Activated T-cell treated with anti-CD3 and anti-CD28 coated beads for 48 hours (primary cell): ENCODE measurements around the gene CHORDC1.
"Not testable (repeated sequence)": the region's sequence is repeated elsewhere in the genome, so short reads cannot be mapped to it uniquely, and the experiment has no call there.

Source experiments
- DNase-seq: peaks from one replicate; pipeline ENCODE4 v3.0.0-alpha.2; 2020; ENCODE audit warnings: low read depth

The CHORDC1 gene

GRCh38 chr11:90222459-90223247 is at the start of gene CHORDC1:
CHORDC1 (minus strand) TSS chr11:90223049; CDS start chr11:90222954, 95 bp downstream.
- DNase-seq = peak; percentile 90

GRCh38 chr11:90257158-90257525 is 34.3 kb upstream of the CHORDC1 start:
- no peak for DNase-seq

GRCh38 chr11:90256404-90257157 is 33.7 kb upstream of the CHORDC1 start:
- DNase-seq = no peak

- DNase-seq = no peak
These were observed 31.2 kb upstream of the CHORDC1 start for GRCh38 chr11:90254065-90254464.

- DNase-seq = no peak
These were observed 29.2 kb upstream of the CHORDC1 start for GRCh38 chr11:90252053-90252452.

- no peak for DNase-seq
These were observed 28.8 kb upstream of the CHORDC1 start for GRCh38 chr11:90251599-90251998.

- DNase-seq = no peak
These were observed 28.1 kb upstream of the CHORDC1 start for GRCh38 chr11:90250970-90251369.

GRCh38 chr11:90246468-90246867 is 23.6 kb upstream of the CHORDC1 start:
- no peak for DNase-seq

- DNase-seq = no peak
These were observed 20.7 kb upstream of the CHORDC1 start for GRCh38 chr11:90243534-90243933.

- DNase-seq = no peak
These were observed 20.1 kb upstream of the CHORDC1 start for GRCh38 chr11:90242894-90243416.

GRCh38 chr11:90241414-90241813 is 18.6 kb upstream of the CHORDC1 start:
- DNase-seq = no peak

- DNase-seq = not testable (repeated sequence)
These were observed 17.3 kb upstream of the CHORDC1 start for GRCh38 chr11:90239967-90240636.

GRCh38 chr11:90237004-90237403 is 14.2 kb upstream of the CHORDC1 start:
- no peak for DNase-seq

- no peak for DNase-seq
These were observed 12.7 kb upstream of the CHORDC1 start for GRCh38 chr11:90235526-90235925.

- DNase-seq = no peak
These were observed 12.1 kb upstream of the CHORDC1 start for GRCh38 chr11:90234977-90235376.

GRCh38 chr11:90229791-90230190 is 6.9 kb upstream of the CHORDC1 start:
- DNase-seq = no peak

- DNase-seq = no peak
These were observed 5.2 kb upstream of the CHORDC1 start for GRCh38 chr11:90228056-90228455.

- no peak for DNase-seq
These were observed 368 bp upstream of the CHORDC1 start for GRCh38 chr11:90223248-90223585.

GRCh38 chr11:90221803-90222458 is 918 bp downstream of the CHORDC1 start:
- DNase-seq = no peak

GRCh38 chr11:90220391-90220790 is 2.5 kb downstream of the CHORDC1 start:
- no peak for DNase-seq

- no peak for DNase-seq
These were observed 3.4 kb downstream of the CHORDC1 start for GRCh38 chr11:90219438-90219837.

GRCh38 chr11:90218606-90219005 is 4.2 kb downstream of the CHORDC1 start:
- DNase-seq = no peak
